Stimulated activated CD4-positive, alpha-beta T cell treated with anti-CD3 and anti-CD28 coated beads, Interleukin-2, amount 100 ng/mL, for 48 hours (primary cell): ENCODE results near the gene MRNIP.

Source experiments
- DNase-seq, 2 donors: peaks; one replicate each; pipeline ENCODE4 v3.0.0-alpha.2; 2020

The MRNIP gene

GRCh38 chr5:179870952-179871351 is 12.3 kb upstream of the MRNIP start:
- DNase-seq: no peak

- no peak for DNase-seq
Observed at GRCh38 chr5:179870403-179870903, 11.8 kb upstream of the MRNIP start.

- DNase-seq: no peak
Observed at GRCh38 chr5:179869641-179870402, 11.2 kb upstream of the MRNIP start.

- no peak for DNase-seq
Observed at GRCh38 chr5:179869101-179869500, 10.5 kb upstream of the MRNIP start.

GRCh38 chr5:179868541-179868940 is 9.9 kb upstream of the MRNIP start:
- no peak for DNase-seq

- DNase-seq: no peak
Observed at GRCh38 chr5:179867476-179867875, 8.9 kb upstream of the MRNIP start.

GRCh38 chr5:179867079-179867465 is 8.5 kb upstream of the MRNIP start:
- no peak for DNase-seq

GRCh38 chr5:179866241-179867078 is 7.8 kb upstream of the MRNIP start:
- DNase-seq: peak; percentile 10 to 16

GRCh38 chr5:179865491-179866240 is 7.0 kb upstream of the MRNIP start:
- DNase-seq: no peak

- DNase-seq: no peak
Observed at GRCh38 chr5:179864686-179865085, 6.1 kb upstream of the MRNIP start.

GRCh38 chr5:179863449-179864085 is 5.0 kb upstream of the MRNIP start:
- no peak for DNase-seq

- no peak for DNase-seq
Observed at GRCh38 chr5:179862891-179863290, 4.3 kb upstream of the MRNIP start.

- no peak for DNase-seq
Observed at GRCh38 chr5:179862296-179862695, 3.7 kb upstream of the MRNIP start.

- no peak for DNase-seq
Observed at GRCh38 chr5:179860301-179860700, 1.7 kb upstream of the MRNIP start.

GRCh38 chr5:179858241-179858585 is 404 bp downstream of the MRNIP start:
- DNase-seq: peak in 1 of 2 donors; percentile 41

GRCh38 chr5:179854356-179854755 is 4.3 kb downstream of the MRNIP start:
- no peak for DNase-seq

- no peak for DNase-seq
Observed at GRCh38 chr5:179852993-179853547, 5.5 kb downstream of the MRNIP start.

- DNase-seq: no peak
Observed at GRCh38 chr5:179841621-179842020, 17.0 kb downstream of the MRNIP start.

GRCh38 chr5:179840766-179841165 is 17.9 kb downstream of the MRNIP start:
- DNase-seq: no peak

- DNase-seq: no peak
Observed at GRCh38 chr5:179840321-179840720, 18.3 kb downstream of the MRNIP start.

- no peak for DNase-seq
Observed at GRCh38 chr5:179839328-179840256, 19.0 kb downstream of the MRNIP start.
